C1 segment of cervical spinal cord (tissue), 14 donors: ENCODE measurements around the gene TSTD1.
A peak's percentile ranks its signal among the peaks of the same experiment; 100 is the strongest.
"Not testable (repeated sequence)": the region's sequence is repeated elsewhere in the genome, so short reads cannot be mapped to it uniquely, and the experiment has no call there.

Source experiments
- DNase-seq, 14 donors: peaks; one replicate each; lab custom pipeline; 2025; lab: John Stamatoyannopoulos, UW

TSTD1 gene

GRCh38 chr1:161009602-161010211 is 29.1 kb downstream of the TSTD1 start:
- DNase-seq = no peak

GRCh38 chr1:161008869-161009510 is 29.8 kb downstream of the TSTD1 start:
- DNase-seq = no peak

GRCh38 chr1:161007369-161007768 is 31.4 kb downstream of the TSTD1 start:
- no peak for DNase-seq

GRCh38 chr1:161006563-161006962 is 32.2 kb downstream of the TSTD1 start:
- DNase-seq = no peak

GRCh38 chr1:161001525-161001924 is 37.2 kb downstream of the TSTD1 start:
- no peak for DNase-seq

- DNase-seq = no peak
Observed at GRCh38 chr1:161000736-161001480, 37.9 kb downstream of the TSTD1 start.

GRCh38 chr1:160999376-160999775 is 39.4 kb downstream of the TSTD1 start:
- no peak for DNase-seq

GRCh38 chr1:160997323-160998038 is 41.3 kb downstream of the TSTD1 start:
- DNase-seq = peak in 5 of 14 donors; percentile 0 to 24 (median 13)

GRCh38 chr1:160996178-160996577 is 42.6 kb downstream of the TSTD1 start:
- no peak for DNase-seq

GRCh38 chr1:160993544-160994193 is 45.1 kb downstream of the TSTD1 start:
- DNase-seq = no peak

GRCh38 chr1:160992036-160992435 is 46.7 kb downstream of the TSTD1 start:
- not testable (repeated sequence) for DNase-seq
